Measurements from ENCODE around the gene BNC2. TPM values are rescaled to one million over a fixed set of nuclear protein-coding genes. Genes with fewer than 3 reads are reported as not detected.

The BNC2 gene
- total and polyA plus RNA-seq, 2 donors, result 1.8 to 3.9 TPM

GRCh38 chr9:16411311-16411710, 459.2 kb downstream of the BNC2 start:
- WGBS, result 90% methylated on average over 4 of the region's 4 CpGs
- Histone ChIP-seq H3K27me3 (ENCODE audit: control insufficient read depth in 2 of 2, insufficient read depth in 1 of 2, low read length in 1 of 2) (no peaks in the 10 kb centered on the region), H3K4me1 (ENCODE audit: control insufficient read depth in 2 of 2, insufficient read depth in 2 of 2, low read length in 2 of 2) (no peaks in the 10 kb centered on the region), H3K27ac (ENCODE audit: low read depth in 1 of 2, low read length in 1 of 2) (no peak overlapping the region), H3K4me3 (ENCODE audit: low read length in 2 of 2) (no peak overlapping the region), H3K36me3 (ENCODE audit: control insufficient read depth in 2 of 2, insufficient read depth in 2 of 2, low read length in 1 of 2) (no peaks in the 10 kb centered on the region), H3K9me3 (ENCODE audit: control insufficient read depth in 2 of 2, insufficient read depth in 1 of 2, low read length in 1 of 2) (no peaks in the 10 kb centered on the region)
- DNase-seq (ENCODE audit: low read depth in 6 of 9, low spot score in 9 of 9), result no peak

DNA sequence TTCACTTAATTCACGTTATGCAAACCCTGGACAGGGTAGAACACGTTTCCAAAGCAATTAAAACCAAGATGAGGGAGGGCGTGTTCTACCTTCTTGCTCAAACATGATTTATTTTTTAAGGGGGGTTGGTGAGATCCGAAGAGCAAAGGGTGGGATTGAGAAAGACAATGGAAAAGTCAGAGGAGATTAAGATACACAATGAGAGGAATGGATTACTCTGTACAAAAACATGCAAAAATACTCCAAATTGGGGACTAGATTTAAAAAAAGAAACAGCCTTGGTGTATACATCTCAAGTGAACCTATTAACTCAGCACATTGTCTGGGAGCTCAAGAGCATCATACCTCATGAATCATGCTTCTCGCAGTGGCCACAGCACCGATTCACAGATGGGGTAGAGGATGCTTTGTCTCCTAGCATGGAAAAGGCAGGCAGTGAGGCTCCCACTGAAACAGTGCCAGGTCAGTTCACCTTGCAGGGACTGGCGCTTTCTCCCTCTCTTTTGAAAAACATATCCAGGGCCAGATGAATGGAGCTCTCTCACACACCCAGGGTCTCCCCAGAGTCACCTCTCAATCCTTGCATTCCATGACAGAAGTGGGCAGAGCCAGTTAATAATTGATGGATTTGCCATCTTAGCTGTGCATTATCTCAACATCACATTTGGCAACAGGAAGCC, 459.7 kb downstream of the BNC2 start:
- Histone ChIP-seq H3K4me1 (ENCODE audit: control insufficient read depth in 2 of 2, insufficient read depth in 2 of 2, low read length in 2 of 2) (no peaks in the 10 kb centered on the region), H3K4me3 (ENCODE audit: low read length in 2 of 2) (no peak overlapping the region), H3K27ac (ENCODE audit: low read depth in 1 of 2, low read length in 1 of 2) (no peak overlapping the region), H3K27me3 (ENCODE audit: control insufficient read depth in 2 of 2, insufficient read depth in 1 of 2, low read length in 1 of 2) (no peaks in the 10 kb centered on the region), H3K36me3 (ENCODE audit: control insufficient read depth in 2 of 2, insufficient read depth in 2 of 2, low read length in 1 of 2) (no peaks in the 10 kb centered on the region), H3K9me3 (ENCODE audit: control insufficient read depth in 2 of 2, insufficient read depth in 1 of 2, low read length in 1 of 2) (no peaks in the 10 kb centered on the region)
- WGBS, result 91% methylated on average over 7 of the region's 7 CpGs
- no peak for DNase-seq (ENCODE audit: low read depth in 6 of 9, low spot score in 9 of 9)

GRCh38 chr9:16407617-16408016, 462.9 kb downstream of the BNC2 start:
- WGBS, result 98% methylated on average over 2 of the region's 2 CpGs
- DNase-seq (ENCODE audit: low read depth in 6 of 9, low spot score in 9 of 9), result no peak
- no peaks in the 10 kb centered on the region for H3K27me3 ChIP-seq (ENCODE audit: control insufficient read depth in 2 of 2, insufficient read depth in 1 of 2, low read length in 1 of 2)
- H3K36me3 ChIP-seq (ENCODE audit: control insufficient read depth in 2 of 2, insufficient read depth in 2 of 2, low read length in 1 of 2), result no peaks in the 10 kb centered on the region
- no peaks in the 10 kb centered on the region for H3K9me3 ChIP-seq (ENCODE audit: control insufficient read depth in 2 of 2, insufficient read depth in 1 of 2, low read length in 1 of 2)
- no peak overlapping the region for H3K4me3 ChIP-seq (ENCODE audit: low read length in 2 of 2)
- no peak overlapping the region for H3K27ac ChIP-seq (ENCODE audit: low read depth in 1 of 2, low read length in 1 of 2)
- H3K4me1 ChIP-seq (ENCODE audit: control insufficient read depth in 2 of 2, insufficient read depth in 2 of 2, low read length in 2 of 2), result no peaks in the 10 kb centered on the region

DNA sequence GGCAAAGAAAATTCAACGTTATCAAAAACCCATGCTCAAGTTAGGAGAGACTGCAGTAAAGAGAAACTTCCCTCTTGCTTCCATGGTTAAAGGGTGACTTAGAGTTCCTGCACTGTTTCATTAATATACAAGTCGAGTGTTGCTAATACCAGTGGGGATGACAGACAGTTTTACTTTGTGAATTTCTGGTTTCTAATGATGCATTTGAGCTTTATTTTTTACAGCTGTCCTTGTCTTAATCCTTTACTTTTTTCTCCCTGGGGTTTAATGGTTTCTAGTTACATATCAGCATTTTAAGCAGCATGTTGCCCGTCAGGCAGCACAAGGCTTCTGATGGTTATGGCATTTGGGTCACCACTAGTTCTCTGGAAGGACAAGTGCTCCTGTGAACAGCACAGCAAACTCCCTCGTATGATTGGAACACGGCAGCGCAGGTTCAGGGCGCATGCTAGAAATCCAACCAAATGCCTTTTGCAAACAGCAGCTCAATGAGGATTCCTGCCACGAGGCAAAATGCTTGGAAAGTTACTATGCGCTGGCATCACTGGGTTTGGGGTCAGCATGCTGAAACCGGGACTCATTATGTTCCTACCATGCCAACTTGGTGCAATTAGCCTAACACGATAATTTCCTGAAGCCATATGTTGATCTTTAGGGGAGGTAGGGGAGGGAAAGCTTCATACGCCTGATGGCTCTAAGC, 463.8 kb downstream of the BNC2 start:
- Histone ChIP-seq H3K27ac (ENCODE audit: low read depth in 1 of 2, low read length in 1 of 2) (no peak overlapping the region), H3K9me3 (ENCODE audit: control insufficient read depth in 2 of 2, insufficient read depth in 1 of 2, low read length in 1 of 2) (no peaks in the 10 kb centered on the region), H3K36me3 (ENCODE audit: control insufficient read depth in 2 of 2, insufficient read depth in 2 of 2, low read length in 1 of 2) (no peaks in the 10 kb centered on the region), H3K4me1 (ENCODE audit: control insufficient read depth in 2 of 2, insufficient read depth in 2 of 2, low read length in 2 of 2) (no peaks in the 10 kb centered on the region), H3K4me3 (ENCODE audit: low read length in 2 of 2) (no peak overlapping the region), H3K27me3 (ENCODE audit: control insufficient read depth in 2 of 2, insufficient read depth in 1 of 2, low read length in 1 of 2) (no peaks in the 10 kb centered on the region)
- WGBS, result 86% methylated on average over 12 of the region's 12 CpGs
- DNase-seq (ENCODE audit: low read depth in 6 of 9, low spot score in 9 of 9), result no peak

DNA sequence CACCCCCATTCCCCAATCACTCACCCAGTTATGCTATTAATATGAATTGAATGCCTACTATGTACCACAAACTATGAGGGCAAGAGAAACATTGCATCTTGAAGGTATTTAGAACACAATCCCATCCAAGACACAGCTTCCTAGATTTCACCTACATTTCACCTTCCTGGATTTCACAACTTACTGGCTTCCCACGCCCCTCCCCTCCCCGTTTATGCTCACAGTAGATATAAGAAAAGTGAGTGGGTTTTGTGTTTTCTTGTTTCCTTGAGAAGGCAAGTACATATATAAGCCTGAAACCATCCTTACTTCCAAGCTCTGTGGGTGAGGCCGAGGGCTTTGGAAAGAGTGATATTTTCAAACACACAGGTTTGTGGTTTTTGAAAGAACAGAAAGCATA, 465.0 kb downstream of the BNC2 start:
- no peak for DNase-seq (ENCODE audit: low read depth in 6 of 9, low spot score in 9 of 9)
- no peaks in the 10 kb centered on the region for H3K4me1 ChIP-seq (ENCODE audit: control insufficient read depth in 2 of 2, insufficient read depth in 2 of 2, low read length in 2 of 2)
- no peak overlapping the region for H3K27ac ChIP-seq (ENCODE audit: low read depth in 1 of 2, low read length in 1 of 2)
- H3K27me3 ChIP-seq (ENCODE audit: control insufficient read depth in 2 of 2, insufficient read depth in 1 of 2, low read length in 1 of 2), result no peaks in the 10 kb centered on the region
- no peaks in the 10 kb centered on the region for H3K9me3 ChIP-seq (ENCODE audit: control insufficient read depth in 2 of 2, insufficient read depth in 1 of 2, low read length in 1 of 2)
- WGBS, result 81% methylated on average over 3 of the region's 3 CpGs
- no peaks in the 10 kb centered on the region for H3K36me3 ChIP-seq (ENCODE audit: control insufficient read depth in 2 of 2, insufficient read depth in 2 of 2, low read length in 1 of 2)
- H3K4me3 ChIP-seq (ENCODE audit: low read length in 2 of 2), result no peak overlapping the region

- no peak for DNase-seq (ENCODE audit: low read depth in 6 of 9, low spot score in 9 of 9)
- Histone ChIP-seq H3K4me3 (ENCODE audit: low read length in 2 of 2) (no peak overlapping the region), H3K9me3 (ENCODE audit: control insufficient read depth in 2 of 2, insufficient read depth in 1 of 2, low read length in 1 of 2) (no peaks in the 10 kb centered on the region), H3K27me3 (ENCODE audit: control insufficient read depth in 2 of 2, insufficient read depth in 1 of 2, low read length in 1 of 2) (no peaks in the 10 kb centered on the region), H3K27ac (ENCODE audit: low read depth in 1 of 2, low read length in 1 of 2) (no peak overlapping the region), H3K4me1 (ENCODE audit: control insufficient read depth in 2 of 2, insufficient read depth in 2 of 2, low read length in 2 of 2) (no peaks in the 10 kb centered on the region), H3K36me3 (ENCODE audit: control insufficient read depth in 2 of 2, insufficient read depth in 2 of 2, low read length in 1 of 2) (no peaks in the 10 kb centered on the region)
- WGBS, result 16% methylated on average over 6 of the region's 6 CpGs
Observed at GRCh38 chr9:16401701-16402100, 468.8 kb downstream of the BNC2 start.

- Histone ChIP-seq H3K4me1 (ENCODE audit: control insufficient read depth in 2 of 2, insufficient read depth in 2 of 2, low read length in 2 of 2) (no peaks in the 10 kb centered on the region), H3K36me3 (ENCODE audit: control insufficient read depth in 2 of 2, insufficient read depth in 2 of 2, low read length in 1 of 2) (no peaks in the 10 kb centered on the region), H3K9me3 (ENCODE audit: control insufficient read depth in 2 of 2, insufficient read depth in 1 of 2, low read length in 1 of 2) (no peaks in the 10 kb centered on the region), H3K27me3 (ENCODE audit: control insufficient read depth in 2 of 2, insufficient read depth in 1 of 2, low read length in 1 of 2) (no peaks in the 10 kb centered on the region), H3K4me3 (ENCODE audit: low read length in 2 of 2) (no peak overlapping the region), H3K27ac (ENCODE audit: low read depth in 1 of 2, low read length in 1 of 2) (no peak overlapping the region)
- DNase-seq (ENCODE audit: low read depth in 6 of 9, low spot score in 9 of 9), result no peak
- WGBS, result 96% methylated on average over 3 of the region's 3 CpGs
Observed at GRCh38 chr9:16398691-16399090, 471.8 kb downstream of the BNC2 start.

DNA sequence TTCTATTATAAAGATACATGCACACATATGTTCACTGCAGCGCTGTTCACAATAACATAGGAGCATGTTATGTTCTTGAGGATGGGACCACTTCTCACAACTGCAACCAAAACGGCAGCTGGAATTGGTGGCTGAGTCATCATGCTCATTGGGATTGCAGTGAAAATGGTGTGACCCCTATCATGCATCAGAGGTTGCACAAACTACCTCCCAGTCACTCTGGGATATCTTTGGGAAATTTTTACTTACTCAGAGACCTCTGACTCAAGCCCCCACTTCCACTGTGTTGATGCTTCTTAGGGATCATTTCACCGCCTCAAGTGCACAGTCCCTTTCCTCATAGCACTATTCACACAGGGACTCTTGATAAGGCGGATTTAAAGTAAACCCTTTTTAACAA, 474.1 kb downstream of the BNC2 start:
- Histone ChIP-seq H3K27ac (ENCODE audit: low read depth in 1 of 2, low read length in 1 of 2) (no peak overlapping the region), H3K4me1 (ENCODE audit: control insufficient read depth in 2 of 2, insufficient read depth in 2 of 2, low read length in 2 of 2) (no peaks in the 10 kb centered on the region), H3K9me3 (ENCODE audit: control insufficient read depth in 2 of 2, insufficient read depth in 1 of 2, low read length in 1 of 2) (no peaks in the 10 kb centered on the region), H3K4me3 (ENCODE audit: low read length in 2 of 2) (no peak overlapping the region), H3K36me3 (ENCODE audit: control insufficient read depth in 2 of 2, insufficient read depth in 2 of 2, low read length in 1 of 2) (no peaks in the 10 kb centered on the region), H3K27me3 (ENCODE audit: control insufficient read depth in 2 of 2, insufficient read depth in 1 of 2, low read length in 1 of 2) (no peaks in the 10 kb centered on the region)
- no peak for DNase-seq (ENCODE audit: low read depth in 6 of 9, low spot score in 9 of 9)
- WGBS, result 98% methylated on average over 4 of the region's 4 CpGs

DNA sequence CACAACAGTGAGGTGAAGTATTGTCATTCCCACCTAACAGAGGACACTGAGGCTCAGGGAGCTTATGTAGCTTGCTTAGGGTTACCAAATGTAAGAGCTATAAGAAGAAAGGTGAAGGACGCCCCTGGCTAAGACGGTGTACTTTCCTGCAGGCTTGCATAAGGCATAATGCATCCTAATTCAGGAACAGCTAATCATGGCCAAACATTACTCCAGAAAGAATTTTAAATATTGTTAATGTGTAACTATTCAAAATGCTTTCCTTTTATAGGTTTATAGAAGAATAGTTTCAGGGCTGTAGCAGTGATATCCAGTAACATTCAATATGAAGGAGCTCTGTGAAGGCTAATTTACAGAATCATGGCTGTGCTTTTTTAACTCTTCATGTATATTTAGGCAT, 479.1 kb downstream of the BNC2 start:
- Histone ChIP-seq H3K4me1 (ENCODE audit: control insufficient read depth in 2 of 2, insufficient read depth in 2 of 2, low read length in 2 of 2) (peaks cover 0 to 17% of the 10 kb centered on the region in 2 donors), H3K27ac (ENCODE audit: low read depth in 1 of 2, low read length in 1 of 2) (no peak overlapping the region), H3K4me3 (ENCODE audit: low read length in 2 of 2) (no peak overlapping the region), H3K27me3 (ENCODE audit: control insufficient read depth in 2 of 2, insufficient read depth in 1 of 2, low read length in 1 of 2) (no peaks in the 10 kb centered on the region), H3K9me3 (ENCODE audit: control insufficient read depth in 2 of 2, insufficient read depth in 1 of 2, low read length in 1 of 2) (peaks cover 0 to 4% of the 10 kb centered on the region in 2 donors), H3K36me3 (ENCODE audit: control insufficient read depth in 2 of 2, insufficient read depth in 2 of 2, low read length in 1 of 2) (no peaks in the 10 kb centered on the region)
- no peak for DNase-seq (ENCODE audit: low read depth in 6 of 9, low spot score in 9 of 9)
- WGBS, result 76% methylated on average over 2 of the region's 2 CpGs

Data from thymus (tissue), 11 donors.